Aorta (tissue), 5 donors: ENCODE measurements around the gene GATAD2A. TPM values are rescaled to one million over a fixed set of nuclear protein-coding genes. Genes with fewer than 3 reads are reported as not detected.

Source experiments
- ATAC-seq: fragments of 200-7000 bp; cut with Tn5 transposase; one replicate; pipeline ENCODE4 v1.9.1; 2022; ENCODE audit warnings: moderate library complexity; ENCODE audit not compliant: low FRiP score
- DNase-seq, 2 donors: peaks; one replicate each; pipeline ENCODE4 v3.0.0-alpha.2; 2020
- H3K27ac ChIP-seq, 2 donors: one replicate each; pipeline ENCODE4 v1.5.1; 2013; ENCODE audit warnings: low read length in 2 of 2, mild to moderate bottlenecking in 2 of 2, moderate library complexity in 2 of 2, control low read depth in 1 of 2, inconsistent platforms in 1 of 2, low read depth in 1 of 2
- H3K27me3 ChIP-seq, 2 donors: one replicate each; pipeline ENCODE4 v1.6.1; 2013; ENCODE audit warnings: control low read depth in 1 of 2, low read length in 1 of 2, mild to moderate bottlenecking in 1 of 2, moderate library complexity in 1 of 2; ENCODE audit not compliant: insufficient read depth in 2 of 2, control insufficient read depth in 1 of 2
- H3K36me3 ChIP-seq, 2 donors: one replicate each; pipeline ENCODE4 v1.6.1; 2013; ENCODE audit warnings: control low read depth in 1 of 2, low read length in 1 of 2, mild to moderate bottlenecking in 1 of 2; ENCODE audit not compliant: insufficient read depth in 2 of 2, control insufficient read depth in 1 of 2
- H3K4me1 ChIP-seq, 2 donors: one replicate each; pipeline ENCODE4 v1.6.1; 2013; ENCODE audit warnings: low read length in 2 of 2, control low read depth in 1 of 2, mild to moderate bottlenecking in 1 of 2, moderate library complexity in 1 of 2; ENCODE audit not compliant: insufficient read depth in 2 of 2, control insufficient read depth in 1 of 2
- H3K4me3 ChIP-seq, 2 donors: one replicate each; pipeline ENCODE4 v1.5.1; 2013; ENCODE audit warnings: low read length in 2 of 2, control low read depth in 1 of 2, mild to moderate bottlenecking in 1 of 2
- H3K9me3 ChIP-seq: one replicate; pipeline ENCODE4 v1.6.1; 2013; ENCODE audit warnings: mild to moderate bottlenecking, low read length; ENCODE audit not compliant: control insufficient read depth
- WGBS, 2 donors: extraction: QIAGEN DNeasy Blood & Tissue Kit; methylation state at CpG; one replicate each; pipeline ENCODE4 v1.1.7; 2013; 5-methylcytosine and 5-hydroxymethylcytosine counted together
- intact Hi-C, 2 donors: fragments of 100-400 bp; cut with DNase I; formaldehyde crosslinking; loops; one replicate each; pipeline versions ENCODE4 v1.14.2 to v1.15.0; 2022
- polyA plus RNA-seq, 2 donors: library from polyadenylated mRNA; stranded (reverse); fragments of 200-250 nt; gene quantifications; one replicate each; pipeline ENCODE4 v1.2.3, GENCODE V29; 2013
- total RNA-seq, 2 donors: library from RNA; stranded (reverse); fragmentation: NEBNext Ultra II Directional; extraction: Animal tissue kit (Norgen Biotek cat#: 25700); gene quantifications; one replicate each; pipeline ENCODE4 v1.2.1, GENCODE V29; 2021
- donor health status: healthy with polysubstance abuse.
- donor health status: Bipolar disorder and iron deficiency.
- donor health status: DM: no; HTN: no; CAD: no.
- donor health status: DM: no; HTN: no; CAD: no.
- donor health status: DM: yes; HTN: yes; CAD: no.

GATAD2A gene
- total and polyA plus RNA-seq, 4 donors, result 17.9 to 86.7 (median 50.7) TPM

DNA sequence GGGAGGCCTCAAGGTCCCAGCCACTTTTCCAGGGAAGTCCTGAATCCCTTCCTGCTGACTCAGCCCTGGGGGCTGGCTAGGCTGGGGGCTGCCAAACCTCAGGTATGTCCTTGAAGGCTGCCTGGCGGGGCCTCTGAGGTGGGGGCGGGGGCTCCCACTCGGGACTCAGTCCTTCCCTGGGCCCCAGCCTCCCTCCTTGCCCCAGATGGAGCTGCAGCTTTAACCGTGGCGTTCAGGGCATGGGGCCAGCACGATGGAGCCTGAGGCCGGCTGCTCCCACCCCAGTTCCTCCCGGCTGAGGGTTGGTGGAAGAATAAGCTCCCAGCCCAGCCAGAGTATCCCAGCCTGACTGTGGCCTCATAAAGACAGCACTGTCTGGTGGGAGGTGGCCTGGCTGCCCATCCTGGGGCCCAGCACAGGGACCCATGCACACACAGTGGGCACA, 145.0 kb downstream of the GATAD2A start:
- intact Hi-C loops, result no loop called here
- H3K4me1 ChIP-seq, result no peaks in the 10 kb centered on the region
- no peaks in the 10 kb centered on the region for H3K27me3 ChIP-seq
- ATAC-seq (no peak), DNase-seq (no peak)
- no peaks in the 10 kb centered on the region for H3K9me3 ChIP-seq
- no peak overlapping the region for H3K27ac ChIP-seq
- 7 to 23% methylated on average over 7 to 8 of the region's 8 CpGs for WGBS, 2 donors
- no peak overlapping the region for H3K4me3 ChIP-seq
- H3K36me3 ChIP-seq, result no peaks in the 10 kb centered on the region

DNA sequence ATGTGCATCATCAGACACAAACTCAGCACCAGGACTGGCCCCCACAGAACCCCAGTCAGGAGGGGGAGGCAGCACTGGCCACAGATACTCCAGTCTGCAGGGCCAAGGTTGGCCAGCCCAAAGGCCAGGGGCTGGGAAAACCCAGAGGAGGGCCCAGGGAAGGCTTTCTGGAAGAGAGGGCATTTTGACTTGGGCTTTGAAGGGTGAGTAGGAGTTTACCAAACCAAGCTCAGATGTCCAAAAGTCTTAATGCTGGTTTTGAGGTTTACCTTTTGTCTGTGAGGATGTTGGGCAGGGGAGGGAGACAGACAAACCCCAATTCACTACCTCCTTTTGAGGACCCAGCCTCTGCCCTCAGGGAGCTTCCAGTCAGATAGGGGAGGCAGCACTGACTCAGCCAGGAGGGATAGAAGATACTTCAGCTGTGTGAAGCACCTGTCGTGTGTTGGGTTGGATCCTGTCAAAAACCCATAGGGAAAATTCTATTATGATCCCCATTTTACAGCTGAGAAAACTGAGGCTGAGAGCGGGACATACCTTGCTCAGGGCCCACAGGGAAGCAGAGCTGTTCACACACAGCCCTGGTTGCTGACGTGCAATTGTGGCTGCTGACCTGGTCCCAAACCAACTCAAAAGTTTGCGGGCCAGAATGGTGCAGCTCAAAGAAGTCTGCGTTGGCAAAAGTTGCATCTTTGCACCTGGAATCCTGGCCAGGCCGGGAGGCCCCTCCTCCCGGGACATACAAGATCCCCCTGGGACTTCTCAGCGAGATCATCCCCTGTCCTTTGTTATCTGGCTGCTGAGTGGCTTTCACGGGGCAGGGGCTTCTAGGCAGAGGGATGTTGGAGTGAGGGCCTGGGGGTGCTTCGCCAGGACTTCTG, 145.7 kb downstream of the GATAD2A start:
- Histone ChIP-seq H3K9me3 (no peaks in the 10 kb centered on the region), H3K4me1 (no peaks in the 10 kb centered on the region), H3K36me3 (no peaks in the 10 kb centered on the region), H3K27ac (no peak overlapping the region), H3K4me3 (no peak overlapping the region), H3K27me3 (no peaks in the 10 kb centered on the region)
- DNase-seq (no peak), ATAC-seq (no peak)
- intact Hi-C loops, result no loop called here
- WGBS, 2 donors, result 81 to 86% methylated on average over 10 of the region's 10 CpGs

DNA sequence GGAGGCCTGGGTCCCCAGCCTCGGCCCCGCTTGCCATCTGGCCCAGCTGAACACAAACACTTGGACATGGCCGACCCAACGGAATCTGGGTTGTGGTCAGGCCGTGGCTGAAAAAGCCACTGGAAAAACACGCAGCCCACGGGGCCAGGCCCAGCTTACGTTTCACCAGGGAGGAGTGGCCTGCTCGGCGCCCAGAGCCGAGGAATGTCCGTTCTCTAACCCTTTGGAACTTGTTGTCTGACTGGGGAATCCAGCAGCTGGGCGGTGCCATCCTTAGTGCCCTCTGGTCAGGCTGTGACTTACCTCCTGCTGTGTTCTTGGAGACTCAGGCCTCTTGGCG, 146.3 kb downstream of the GATAD2A start:
- WGBS, 2 donors, result 78 to 79% methylated on average over 14 of the region's 14 CpGs
- no peaks in the 10 kb centered on the region for H3K27me3 ChIP-seq
- ATAC-seq, result no peak

DNA sequence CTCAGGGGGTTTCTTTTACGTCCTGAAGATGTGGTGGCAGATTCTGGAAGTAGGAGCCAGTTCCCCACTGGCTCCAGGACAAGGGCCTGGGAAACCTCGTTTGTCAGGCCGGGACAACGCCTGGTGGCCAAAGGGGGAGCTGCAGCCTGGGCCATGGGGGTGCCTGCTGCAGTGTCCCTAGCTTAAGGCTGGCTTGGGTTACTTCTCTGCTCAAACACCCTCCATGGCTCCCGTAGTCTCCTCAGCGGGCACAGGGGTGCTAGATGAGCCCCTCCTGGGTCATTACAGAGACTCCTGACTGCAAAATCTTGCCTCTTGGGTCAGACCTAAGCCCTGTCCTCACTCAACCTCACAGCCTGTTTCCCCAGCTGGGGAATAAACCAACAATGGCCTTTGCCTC, 147.3 kb downstream of the GATAD2A start:
- Histone ChIP-seq H3K27ac (no peak overlapping the region), H3K4me3 (no peak overlapping the region), H3K9me3 (no peaks in the 10 kb centered on the region), H3K36me3 (no peaks in the 10 kb centered on the region), H3K4me1 (no peaks in the 10 kb centered on the region), H3K27me3 (no peaks in the 10 kb centered on the region)
- 56 to 63% methylated on average over 6 of the region's 6 CpGs for WGBS, 2 donors
- intact Hi-C loops, result no loop called here
- ATAC-seq (no peak), DNase-seq (no peak)

More for the DNA sequence above, 146.3 kb downstream of the GATAD2A start:
- H3K36me3 ChIP-seq, result no peaks in the 10 kb centered on the region
- H3K4me1 ChIP-seq, result no peaks in the 10 kb centered on the region
- no peak overlapping the region for H3K27ac ChIP-seq
- H3K9me3 ChIP-seq, result no peaks in the 10 kb centered on the region
- DNase-seq, result no peak
- intact Hi-C loops, result no loop called here
- no peak overlapping the region for H3K4me3 ChIP-seq

DNA sequence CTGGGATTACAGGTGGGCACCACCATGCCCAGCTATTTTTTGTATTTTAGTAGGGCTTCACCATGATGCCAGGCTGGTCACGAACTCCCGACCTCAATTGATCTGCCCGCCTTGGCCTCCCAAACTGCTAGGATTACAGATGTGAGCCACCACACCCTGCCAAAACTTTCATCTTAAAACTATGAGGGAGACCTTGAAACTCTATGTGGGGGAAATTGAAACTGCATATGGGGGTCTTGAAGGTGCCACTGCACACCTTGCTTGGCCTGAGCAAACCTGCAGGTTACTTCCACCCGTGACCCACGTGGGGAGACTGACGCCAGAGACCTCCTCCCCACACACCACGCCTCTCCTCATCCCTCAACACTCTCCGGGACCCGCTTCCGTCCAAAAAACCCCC, 148.2 kb downstream of the GATAD2A start:
- ATAC-seq (no peak), DNase-seq (no peak)
- H3K27ac ChIP-seq, result no peak overlapping the region
- H3K27me3 ChIP-seq, result no peaks in the 10 kb centered on the region
- H3K4me1 ChIP-seq, result no peaks in the 10 kb centered on the region
- H3K36me3 ChIP-seq, result no peaks in the 10 kb centered on the region
- no peaks in the 10 kb centered on the region for H3K9me3 ChIP-seq
- intact Hi-C loops, result no loop called here
- WGBS, 2 donors, result 90 to 93% methylated on average over 10 of the region's 10 CpGs
- H3K4me3 ChIP-seq, result no peak overlapping the region

DNA sequence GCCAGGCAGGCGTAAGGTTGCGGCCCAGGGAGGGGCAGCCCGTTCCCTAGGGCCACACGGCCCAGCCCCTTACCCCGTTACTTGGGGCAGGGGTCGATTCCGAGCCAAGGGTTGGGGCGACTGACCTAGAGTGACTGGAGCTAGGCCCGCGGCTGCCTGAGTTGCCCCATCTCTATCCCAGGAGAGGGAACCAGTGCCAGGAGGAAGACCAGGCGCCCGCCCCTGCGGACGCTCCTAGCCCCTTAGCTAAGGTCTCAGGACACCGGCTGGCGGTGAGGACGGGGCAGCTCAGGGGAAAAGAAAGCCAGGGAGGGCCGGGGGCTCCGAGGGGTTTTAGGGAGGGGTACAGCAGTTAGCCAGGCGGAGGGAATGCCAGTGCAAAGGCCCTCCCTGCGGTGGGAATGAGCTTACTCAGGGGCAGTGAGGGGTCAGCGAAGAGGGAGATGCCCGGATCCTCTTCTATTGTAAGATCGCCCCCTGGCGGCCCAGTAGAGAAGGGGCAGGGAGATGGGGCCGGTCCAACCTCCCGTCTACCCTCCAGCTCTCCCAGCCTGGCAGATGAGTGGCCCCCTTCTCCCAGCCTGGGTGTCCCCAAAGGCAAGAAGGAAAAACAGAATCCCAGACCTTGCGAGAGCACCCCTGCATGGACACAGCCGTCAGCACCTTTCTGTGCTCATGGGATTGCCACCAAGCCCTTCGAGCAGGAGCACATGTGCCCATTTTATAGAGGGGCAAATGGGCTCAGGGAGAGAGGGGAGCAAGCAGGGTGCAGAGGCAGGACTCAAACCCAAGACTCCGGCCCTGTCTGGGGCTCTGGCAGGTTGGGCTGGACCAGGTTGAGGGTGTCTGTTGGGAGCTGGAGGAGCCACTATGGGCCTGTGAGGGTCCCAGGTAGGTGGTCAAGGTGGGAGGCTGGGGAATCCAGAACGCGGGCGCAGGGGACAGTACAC, 148.9 kb downstream of the GATAD2A start:
- no peak for ATAC-seq

DNA sequence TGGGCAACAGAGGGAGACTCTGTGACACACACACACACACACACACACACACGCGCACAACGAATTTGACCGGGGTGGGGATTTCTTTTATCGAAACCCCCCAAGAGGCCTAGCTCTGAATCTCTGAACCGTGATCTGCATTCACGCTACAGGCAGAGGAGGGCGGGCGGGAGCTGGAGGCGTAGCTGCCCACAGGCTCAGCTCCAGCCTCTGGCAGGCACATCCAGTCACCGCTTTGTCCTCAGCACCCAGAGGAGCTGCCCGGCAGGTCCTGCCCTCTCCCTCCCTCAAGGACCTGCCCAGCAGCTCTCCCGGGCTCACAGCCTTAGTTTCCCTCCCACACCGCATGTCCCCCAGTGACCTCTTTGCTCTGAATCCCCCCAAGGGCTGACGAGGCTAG, 152.6 kb downstream of the GATAD2A start:
- Histone ChIP-seq H3K27me3 (no peaks in the 10 kb centered on the region), H3K27ac (no peak overlapping the region), H3K4me3 (no peak overlapping the region), H3K36me3 (no peaks in the 10 kb centered on the region), H3K4me1 (no peaks in the 10 kb centered on the region), H3K9me3 (no peaks in the 10 kb centered on the region)
- ATAC-seq, result peak; percentile 34
- no peak for DNase-seq
- WGBS, 2 donors, result 80 to 83% methylated on average over 15 of the region's 15 CpGs
- intact Hi-C loops, result no loop called here

More for the DNA sequence above, 148.9 kb downstream of the GATAD2A start:
- Histone ChIP-seq H3K27ac (no peak overlapping the region), H3K4me1 (no peaks in the 10 kb centered on the region), H3K36me3 (no peaks in the 10 kb centered on the region), H3K27me3 (no peaks in the 10 kb centered on the region), H3K4me3 (no peak overlapping the region), H3K9me3 (no peaks in the 10 kb centered on the region)
- intact Hi-C loops, result no loop called here
- DNase-seq, result peak in 1 of 2 donors; percentile 82
- WGBS, 2 donors, result 68 to 77% methylated on average over 30 to 34 of the region's 34 CpGs
